Right cardiac atrium (tissue), 5 donors: Measurements from ENCODE around the gene EMX1. TPM values are rescaled to one million over a fixed set of nuclear protein-coding genes. Genes with fewer than 3 reads are reported as not detected.

Experiments used
- ATAC-seq, 2 donors: fragments of 200-7000 bp; cut with Tn5 transposase; one replicate each; pipeline versions ENCODE4 v1.8.0 to v1.9.1; 2020; ENCODE audit warnings: moderate library complexity in 2 of 2, mild to moderate bottlenecking in 1 of 2
- DNase-seq, 3 donors: peaks; one replicate each; pipeline ENCODE4 v3.0.0-alpha.2; 2020
- H3K27ac ChIP-seq: one replicate; pipeline ENCODE4 v1.5.1; 2013; ENCODE audit warnings: mild to moderate bottlenecking, low read length, control low read depth, moderate library complexity
- H3K27me3 ChIP-seq: one replicate; pipeline ENCODE4 v1.6.1; 2013; ENCODE audit not compliant: control insufficient read depth, insufficient read depth
- H3K4me1 ChIP-seq: one replicate; pipeline ENCODE4 v1.6.1; 2013; ENCODE audit warnings: low read length; ENCODE audit not compliant: control insufficient read depth, insufficient read depth
- H3K4me3 ChIP-seq: one replicate; pipeline ENCODE4 v1.5.1; 2013; ENCODE audit warnings: low read length, control low read depth
- H3K9me3 ChIP-seq: one replicate; pipeline ENCODE4 v1.6.1; 2013; ENCODE audit warnings: low read length; ENCODE audit not compliant: control insufficient read depth
- WGBS: extraction: QIAGEN DNeasy Blood & Tissue Kit; methylation state at CpG from one replicate; pipeline ENCODE4 v1.1.7; 2013; 5-methylcytosine and 5-hydroxymethylcytosine counted together
- intact Hi-C, 4 donors: fragments of 100-400 bp; cut with DNase I; formaldehyde crosslinking; loops; one replicate each; pipeline versions ENCODE4 v1.11.0 to v1.14.0; 2022 to 2023
- polyA plus RNA-seq: library from polyadenylated mRNA; stranded (reverse); fragments of 200-250 nt; gene quantifications from one replicate; pipeline ENCODE4 v1.2.3, GENCODE V29; 2013
- total RNA-seq, 4 donors: library from RNA; stranded (reverse); fragmentation: NEBNext Ultra II Directional; extraction: Animal tissue kit (Norgen Biotek cat#: 25700); gene quantifications; one replicate each; pipeline ENCODE4 v1.2.1, GENCODE V29; 2021
- donor health status: healthy with polysubstance abuse.
- donor health status: DM: no; HTN: yes; CAD: no.
- donor health status: DM: no; HTN: no; CAD: no.
- donor health status: DM: no; HTN: yes; CAD: no; lungs with severe emphysema.
- donor health status: DM: yes; HTN: yes; CAD: no.

The EMX1 gene
- total and polyA plus RNA-seq, 5 donors, result 0.18 TPM; not detected in 4

DNA sequence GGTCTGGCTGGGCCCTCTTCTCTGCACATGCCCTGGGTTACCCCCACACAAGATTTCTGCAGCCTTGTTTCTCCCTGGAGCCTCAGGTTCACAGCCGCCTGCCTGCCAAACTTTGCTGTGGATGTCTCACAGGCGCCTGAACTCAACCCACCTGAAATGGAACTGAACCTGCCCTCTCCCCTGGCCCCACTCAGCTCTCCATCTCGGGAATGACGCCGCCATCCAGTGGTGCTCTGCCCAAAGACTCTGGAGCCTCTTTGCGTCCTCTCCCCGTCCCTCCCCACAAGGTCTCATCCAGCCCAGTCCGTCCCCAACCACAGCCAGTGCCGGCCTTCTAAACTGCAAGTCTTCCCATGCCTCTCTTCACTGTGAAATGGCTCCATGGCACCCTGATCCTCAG is 29.1 kb downstream of the EMX1 start:
- WGBS, result 96% methylated on average over 9 of the region's 9 CpGs
- Histone ChIP-seq H3K27me3 (no peaks in the 10 kb centered on the region), H3K4me3 (no peak overlapping the region), H3K9me3 (no peaks in the 10 kb centered on the region), H3K4me1 (no peaks in the 10 kb centered on the region), H3K27ac (no peak overlapping the region)
- ATAC-seq (no peak), DNase-seq (peak in 2 of 3 donors; percentile 22 to 32)
- intact Hi-C loops, result no loop called here

DNA sequence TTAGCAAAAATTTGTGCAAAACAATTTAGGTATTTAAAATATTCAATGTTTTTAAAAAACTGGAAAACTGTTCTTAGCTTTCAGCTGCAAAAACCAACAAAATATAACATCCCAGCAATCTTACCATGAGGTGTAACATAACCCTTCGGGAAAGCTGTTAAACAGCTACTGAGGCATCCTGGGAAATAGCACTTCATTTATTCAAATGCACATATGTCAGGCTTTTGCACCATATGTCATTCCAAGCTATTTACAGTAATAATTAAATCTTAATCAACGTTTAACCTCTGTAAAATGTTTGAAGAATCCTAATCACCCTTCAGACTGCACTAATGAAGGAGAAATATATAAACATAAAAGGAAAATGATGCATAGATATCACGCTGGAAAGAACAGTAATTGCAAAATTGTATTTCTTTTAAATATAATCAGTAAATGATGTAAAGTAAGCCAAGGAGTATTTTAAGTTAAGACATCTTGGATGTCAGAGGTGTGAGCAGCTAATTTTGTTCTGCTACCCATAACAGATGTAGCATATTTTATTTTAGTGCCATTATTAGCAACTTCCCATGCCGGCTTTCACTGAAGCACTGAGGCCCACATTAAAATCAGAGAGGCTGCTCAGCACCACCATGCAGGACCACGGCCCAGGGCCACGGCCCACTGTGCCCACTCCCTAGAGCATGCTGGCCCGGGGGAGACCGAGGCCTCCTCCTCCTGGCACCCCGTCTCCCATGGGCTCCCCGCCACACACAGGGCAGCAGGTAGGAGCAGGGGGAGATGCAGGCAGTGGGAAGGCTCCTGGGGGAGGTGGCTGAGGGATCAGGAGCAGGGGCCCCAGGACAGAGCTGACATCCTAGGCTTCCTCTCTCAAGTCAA is 30.9 kb downstream of the EMX1 start:
- Histone ChIP-seq H3K27ac (no peak overlapping the region), H3K27me3 (no peaks in the 10 kb centered on the region), H3K4me1 (no peaks in the 10 kb centered on the region), H3K4me3 (no peak overlapping the region), H3K9me3 (no peaks in the 10 kb centered on the region)
- DNase-seq, result peak in 2 of 3 donors; percentile 47 to 50
- WGBS, result 93% methylated on average over 10 of the region's 10 CpGs
- ATAC-seq, result no peak
- intact Hi-C loops, result no loop called here

DNA sequence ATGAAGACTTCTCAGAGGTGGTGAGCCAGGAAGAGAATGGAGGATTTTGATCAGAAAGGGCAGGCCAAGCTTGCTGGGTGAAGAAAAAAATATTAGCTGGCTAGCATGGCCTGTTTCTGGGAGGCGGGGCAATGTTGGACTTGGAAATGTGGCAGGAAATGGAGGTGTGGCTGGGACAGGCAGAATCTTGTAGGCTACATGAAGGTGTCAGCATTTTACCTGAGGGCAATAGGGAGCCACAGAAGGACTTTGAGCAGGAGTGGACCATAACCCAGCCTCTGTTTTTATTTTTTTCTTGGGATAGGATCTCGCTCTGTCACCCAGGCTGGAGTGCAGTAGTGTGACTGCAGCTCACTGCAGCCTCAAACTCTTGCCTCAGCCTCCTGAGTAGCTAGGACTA is 31.7 kb downstream of the EMX1 start:
- intact Hi-C loops, result no loop called here
- no peaks in the 10 kb centered on the region for H3K9me3 ChIP-seq
- H3K4me1 ChIP-seq, result no peaks in the 10 kb centered on the region
- DNase-seq, result peak in 1 of 3 donors; percentile 2
- no peaks in the 10 kb centered on the region for H3K27me3 ChIP-seq
- WGBS, result 98% methylated on average over 2 of the region's 2 CpGs
- no peak overlapping the region for H3K4me3 ChIP-seq
- ATAC-seq, result no peak
- no peak overlapping the region for H3K27ac ChIP-seq

GRCh38 chr2:72949642-72950041 is 32.3 kb downstream of the EMX1 start:
- DNase-seq, result no peak
- no peaks in the 10 kb centered on the region for H3K27me3 ChIP-seq
- no peaks in the 10 kb centered on the region for H3K4me1 ChIP-seq
- H3K27ac ChIP-seq, result no peak overlapping the region
- whole genome bisulfite sequencing, result 83% methylated on average over 4 of the region's 4 CpGs
- ATAC-seq, result no peak
- no peaks in the 10 kb centered on the region for H3K9me3 ChIP-seq
- H3K4me3 ChIP-seq, result no peak overlapping the region
- intact Hi-C loops, result no loop called here

DNA sequence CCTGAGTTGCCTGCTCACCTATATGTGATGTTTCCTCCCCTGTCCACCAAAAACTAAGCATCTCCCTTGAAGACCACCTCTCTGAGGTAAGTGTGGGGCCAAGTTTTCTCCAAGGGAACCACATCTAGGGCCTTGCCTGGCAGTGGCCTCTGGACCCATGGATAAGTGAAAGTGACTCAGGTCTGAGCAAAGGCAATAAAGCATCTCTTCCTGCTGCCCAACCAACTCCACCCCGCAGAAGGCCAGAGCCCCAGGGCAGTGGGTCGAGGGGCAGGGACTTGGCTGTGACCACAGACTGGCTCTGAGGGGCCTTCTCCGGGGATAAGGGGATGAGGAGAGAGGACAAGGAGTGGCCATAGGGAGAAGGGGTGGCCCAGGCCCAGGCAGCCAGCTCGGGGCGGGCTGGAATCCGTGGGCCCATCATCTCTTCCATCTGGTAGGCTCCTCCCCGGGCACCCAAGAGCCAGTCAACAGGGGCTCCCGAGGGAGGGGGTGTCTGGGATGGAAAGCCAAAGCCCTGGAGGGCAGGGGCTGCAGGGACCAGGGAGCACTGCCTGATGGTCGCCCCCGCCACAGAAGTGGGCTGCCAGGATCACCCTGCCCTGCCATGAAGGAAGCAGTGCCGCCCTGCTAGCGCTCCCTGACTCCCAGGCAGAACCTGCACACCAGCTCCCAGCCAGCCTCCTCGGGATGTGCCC is 33.4 kb downstream of the EMX1 start:
- Histone ChIP-seq H3K9me3 (no peaks in the 10 kb centered on the region), H3K4me3 (no peak overlapping the region), H3K27ac (no peak overlapping the region), H3K4me1 (no peaks in the 10 kb centered on the region), H3K27me3 (no peaks in the 10 kb centered on the region)
- intact Hi-C loops, result no loop called here
- DNase-seq (peak in 2 of 3 donors; percentile 19 to 32), ATAC-seq (no peak)
- 87% methylated on average over 13 of the region's 13 CpGs for WGBS

DNA sequence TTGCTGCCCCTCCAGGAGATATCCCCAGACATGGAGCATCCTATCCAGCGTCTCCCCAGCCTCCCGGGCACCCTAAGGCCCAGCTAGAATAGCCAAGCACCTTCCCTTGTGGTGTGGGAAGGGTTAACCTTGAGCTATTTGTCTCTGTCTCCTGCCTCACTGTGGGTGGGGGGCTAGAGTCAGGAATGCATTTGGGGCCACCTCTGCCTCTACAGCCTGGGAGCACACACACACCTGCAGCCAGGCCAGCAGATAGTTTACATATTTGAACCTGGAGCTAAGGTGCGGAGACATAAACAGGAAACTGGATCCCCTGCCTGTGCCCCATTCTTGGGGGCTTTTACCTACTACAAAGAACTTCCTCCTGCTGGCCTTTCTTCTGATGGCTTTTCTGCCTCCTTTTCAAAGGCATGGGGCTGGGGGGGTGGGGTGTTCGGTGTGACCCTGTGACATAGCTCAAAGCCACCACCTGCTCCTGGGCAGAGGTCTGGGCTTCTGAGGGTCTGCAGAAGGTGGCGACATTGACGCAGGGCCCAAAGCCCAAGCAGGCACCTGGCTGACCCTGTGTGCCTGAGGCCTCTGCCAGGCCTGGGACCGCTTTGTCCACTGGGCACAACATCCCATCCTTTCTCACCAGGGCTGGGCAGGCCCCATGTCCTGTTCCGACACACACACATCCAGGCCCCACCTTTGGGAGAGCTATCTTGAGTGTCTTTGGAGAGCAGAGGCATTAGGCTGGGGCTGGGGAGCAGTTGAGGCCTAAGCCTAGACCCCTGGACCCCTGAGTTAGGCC is 34.2 kb downstream of the EMX1 start:
- H3K9me3 ChIP-seq, result no peaks in the 10 kb centered on the region
- H3K4me1 ChIP-seq, result no peaks in the 10 kb centered on the region
- H3K27ac ChIP-seq, result no peak overlapping the region
- no peaks in the 10 kb centered on the region for H3K27me3 ChIP-seq
- no peak for ATAC-seq
- intact Hi-C loops, result no loop called here
- DNase-seq, result no peak
- WGBS, result 90% methylated on average over 8 of the region's 8 CpGs
- no peak overlapping the region for H3K4me3 ChIP-seq

GRCh38 chr2:72952110-72952823 is 34.9 kb downstream of the EMX1 start:
- H3K27me3 ChIP-seq, result no peaks in the 10 kb centered on the region
- H3K4me1 ChIP-seq, result no peaks in the 10 kb centered on the region
- no peak overlapping the region for H3K27ac ChIP-seq
- intact Hi-C loops, result no loop called here
- no peaks in the 10 kb centered on the region for H3K9me3 ChIP-seq
- H3K4me3 ChIP-seq, result no peak overlapping the region
- peak in 1 of 3 donors; percentile 2 for DNase-seq
- WGBS, result 85% methylated on average over 8 of the region's 8 CpGs
- no peak for ATAC-seq

DNA sequence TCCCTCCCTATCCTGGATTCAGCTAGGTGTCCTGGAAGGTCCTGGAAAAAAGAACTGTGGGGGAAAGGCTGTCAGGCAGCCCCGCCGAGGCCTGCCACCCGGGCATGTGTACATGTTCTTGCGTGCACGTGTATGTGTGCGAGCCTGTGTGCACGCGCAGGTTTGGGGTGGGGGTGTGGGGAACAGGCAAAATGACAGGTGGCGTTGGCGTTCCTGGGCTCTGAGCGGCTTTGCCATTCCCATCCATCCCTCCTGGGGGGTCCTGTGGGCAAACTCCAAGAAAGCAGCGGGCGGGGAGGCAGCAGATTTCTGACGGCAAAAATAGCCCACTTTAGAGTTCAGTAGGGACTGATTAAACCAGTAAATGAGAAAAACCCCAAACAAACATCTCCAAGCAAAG is 35.6 kb downstream of the EMX1 start:
- H3K4me3 ChIP-seq, result no peak overlapping the region
- intact Hi-C loops, result no loop called here
- H3K9me3 ChIP-seq, result no peaks in the 10 kb centered on the region
- no peaks in the 10 kb centered on the region for H3K27me3 ChIP-seq
- no peak overlapping the region for H3K27ac ChIP-seq
- no peaks in the 10 kb centered on the region for H3K4me1 ChIP-seq
- peak in 1 of 3 donors; percentile 26 for DNase-seq
- WGBS, result 95% methylated on average over 14 of the region's 14 CpGs
- no peak for ATAC-seq

GRCh38 chr2:72953528-72953927 is 36.2 kb downstream of the EMX1 start:
- DNase-seq, result no peak
- H3K9me3 ChIP-seq, result no peaks in the 10 kb centered on the region
- no peaks in the 10 kb centered on the region for H3K27me3 ChIP-seq
- no peaks in the 10 kb centered on the region for H3K4me1 ChIP-seq
- no peak for ATAC-seq
- H3K27ac ChIP-seq, result no peak overlapping the region
- 98% methylated on average over 1 of the region's 1 CpG for WGBS
- intact Hi-C loops, result no loop called here
- H3K4me3 ChIP-seq, result no peak overlapping the region

- no peaks in the 10 kb centered on the region for H3K27me3 ChIP-seq
- H3K4me3 ChIP-seq, result no peak overlapping the region
- intact Hi-C loops, result no loop called here
- 78% methylated on average over 4 of the region's 4 CpGs for WGBS
- no peak for ATAC-seq
- no peaks in the 10 kb centered on the region for H3K4me1 ChIP-seq
- H3K27ac ChIP-seq, result no peak overlapping the region
- H3K9me3 ChIP-seq, result no peaks in the 10 kb centered on the region
- no peak for DNase-seq
Observed at GRCh38 chr2:72953976-72954375, 36.7 kb downstream of the EMX1 start.
